Trophoblast cell (in vitro differentiated cells and primary cell): Measurements from ENCODE around the gene TRPV4. TPM values are rescaled to one million over a fixed set of nuclear protein-coding genes. Genes with fewer than 3 reads are reported as not detected.

Experiments
- DNase-seq, 2 donors: peaks; one replicate each; pipeline ENCODE4 v3.0.0-alpha.2; 2016
- H2AFZ ChIP-seq: 2 replicates; pipeline ENCODE4 v1.6.1; 2013; ENCODE audit warnings: low read length, moderate library complexity, mild to moderate bottlenecking; ENCODE audit not compliant: insufficient read depth, poor library complexity
- H2AK5ac ChIP-seq: 2 replicates; pipeline ENCODE4 v1.6.1; 2013; ENCODE audit warnings: mild to moderate bottlenecking, low read length
- H2BK120ac ChIP-seq: 2 replicates; pipeline ENCODE4 v1.6.1; 2013; ENCODE audit warnings: low read length, mild to moderate bottlenecking, moderate library complexity; ENCODE audit not compliant: insufficient read depth, poor library complexity
- H2BK12ac ChIP-seq: 2 replicates; pipeline ENCODE4 v1.6.1; 2013; ENCODE audit warnings: mild to moderate bottlenecking, low read length, moderate library complexity
- H2BK5ac ChIP-seq: 2 replicates; pipeline ENCODE4 v1.6.1; 2013; ENCODE audit warnings: low read length, low read depth, moderate library complexity, mild to moderate bottlenecking; ENCODE audit not compliant: poor library complexity
- H3K14ac ChIP-seq: 2 replicates; pipeline ENCODE4 v1.6.1; 2013; ENCODE audit warnings: mild to moderate bottlenecking, low read length
- H3K18ac ChIP-seq: 2 replicates; pipeline ENCODE4 v1.6.1; 2013; ENCODE audit warnings: mild to moderate bottlenecking, low read length
- H3K23ac ChIP-seq: 2 replicates; pipeline ENCODE4 v1.6.1; 2013; ENCODE audit warnings: low read length
- H3K27ac ChIP-seq: 2 replicates; pipeline ENCODE4 v1.5.1; 2013; ENCODE audit warnings: low read depth, mild to moderate bottlenecking, inconsistent platforms, low read length, moderate library complexity
- H3K27me3 ChIP-seq: 2 replicates; pipeline ENCODE4 v1.6.1; 2013; ENCODE audit warnings: inconsistent platforms, mild to moderate bottlenecking, low read length, moderate library complexity; ENCODE audit not compliant: insufficient read depth
- H3K36me3 ChIP-seq, 2 experiments: 1 replicate in 1 of 2; 2 replicates in 1 of 2; pipeline ENCODE4 v1.6.1; 2013; ENCODE audit warnings: low read length in 2 of 2, mild to moderate bottlenecking in 2 of 2, moderate library complexity in 1 of 2; ENCODE audit not compliant: insufficient read depth in 2 of 2, control insufficient read depth in 1 of 2
- H3K4ac ChIP-seq: 2 replicates; pipeline ENCODE4 v1.6.1; 2013; ENCODE audit warnings: low read depth, mild to moderate bottlenecking, low read length, moderate library complexity
- H3K4me1 ChIP-seq, 2 experiments: 1 replicate in 1 of 2; 2 replicates in 1 of 2; pipeline ENCODE4 v1.6.1; 2013; ENCODE audit warnings: low read length in 2 of 2, mild to moderate bottlenecking in 2 of 2, moderate library complexity in 1 of 2; ENCODE audit not compliant: insufficient read depth in 2 of 2, control insufficient read depth in 1 of 2
- H3K4me2 ChIP-seq: 2 replicates; pipeline ENCODE4 v1.6.1; 2013; ENCODE audit warnings: inconsistent platforms, mild to moderate bottlenecking, low read length, moderate library complexity
- H3K4me3 ChIP-seq: 2 replicates; pipeline ENCODE4 v1.5.1; 2013; ENCODE audit warnings: mild to moderate bottlenecking, low read depth, low read length, inconsistent platforms
- H3K79me1 ChIP-seq: one replicate; pipeline ENCODE4 v1.6.1; 2013; ENCODE audit warnings: low read length
- H3K79me2 ChIP-seq: 2 replicates; pipeline ENCODE4 v1.6.1; 2013; ENCODE audit warnings: low read length, mild to moderate bottlenecking; ENCODE audit not compliant: control insufficient read depth, insufficient read depth, poor library complexity
- H3K9ac ChIP-seq: 2 replicates; pipeline ENCODE4 v1.6.1; 2013; ENCODE audit warnings: mild to moderate bottlenecking, low read length
- H3K9me3 ChIP-seq: 2 replicates; pipeline ENCODE4 v1.6.1; 2013; ENCODE audit warnings: low read depth, mild to moderate bottlenecking, control low read depth, inconsistent platforms, low read length; ENCODE audit not compliant: insufficient read depth
- H4K12ac ChIP-seq: 2 replicates; pipeline ENCODE4 v1.6.1; 2013; ENCODE audit warnings: low read depth, mild to moderate bottlenecking, low read length, moderate library complexity
- H4K8ac ChIP-seq: 2 replicates; pipeline ENCODE4 v1.6.1; 2013; ENCODE audit warnings: low read depth, mild to moderate bottlenecking, low read length, moderate library complexity
- H4K91ac ChIP-seq: one replicate; pipeline ENCODE4 v1.6.1; 2013; ENCODE audit warnings: low read depth, mild to moderate bottlenecking, low read length, moderate library complexity
- WGBS: extraction: QIAGEN DNeasy Blood & Tissue Kit; methylation state at CpG from one replicate; pipeline ENCODE4 v1.1.7; 2013; ENCODE audit warnings: missing lambda C conversion rate; ENCODE audit not compliant: insufficient read length, insufficient coverage; ENCODE audit errors: extremely low coverage; 5-methylcytosine and 5-hydroxymethylcytosine counted together
- polyA plus RNA-seq: library from polyadenylated mRNA; stranded (reverse); fragments of 200-250 nt; gene quantifications from 2 replicates; pipeline ENCODE4 v1.2.3, GENCODE V29; 2013

TRPV4 gene
- 4.6 TPM in 2 replicates for polyA plus RNA-seq

DNA sequence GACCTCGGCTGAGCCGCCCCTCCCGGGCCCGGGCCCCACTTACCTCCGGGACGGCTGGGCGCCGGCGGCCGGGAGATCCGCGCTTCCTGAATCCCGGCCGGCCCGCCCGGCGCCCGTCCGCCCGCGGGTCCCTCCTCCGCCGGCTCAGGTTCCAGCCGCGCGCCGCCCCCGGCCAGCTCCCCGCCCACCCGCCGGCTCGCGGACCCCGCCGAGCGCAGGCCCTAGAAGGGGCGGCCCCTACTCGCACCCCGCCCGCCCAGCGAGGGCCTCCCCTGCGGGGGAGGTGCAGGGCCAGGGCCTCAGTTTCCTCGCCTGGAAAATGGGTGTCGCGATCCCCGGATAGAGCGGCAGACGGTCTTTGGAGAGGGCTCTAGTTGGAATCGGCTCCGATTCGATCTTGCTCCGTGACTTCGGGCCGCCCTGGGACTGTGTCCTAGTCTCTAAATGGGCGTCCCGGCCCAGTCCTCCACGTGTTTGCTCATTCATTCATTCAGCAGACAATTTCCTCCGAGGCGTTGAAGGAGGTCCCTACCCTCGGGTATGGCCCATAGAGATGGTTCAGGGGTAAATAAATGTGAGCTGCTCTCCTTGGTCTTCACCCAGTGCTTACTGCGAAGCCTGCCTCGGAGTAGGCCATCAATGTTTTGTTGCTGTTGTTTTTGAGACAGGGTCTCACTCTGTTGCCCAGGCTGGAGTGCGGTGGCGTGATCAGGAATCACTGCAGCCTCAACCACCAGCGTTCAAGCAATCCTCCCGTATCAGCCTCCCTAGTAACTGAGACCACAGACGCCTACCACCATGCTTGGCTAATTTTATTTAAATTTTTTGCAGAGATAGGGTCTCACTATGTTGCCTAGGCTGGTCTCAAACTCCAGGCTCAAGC, at the start of gene TRPV4:
TRPV4 (minus strand) TSS at position 92 of the 883 bp plus-strand sequence. CDS start 18,602 bp downstream, outside the sequence.
- peaks cover 4 to 11% of the 10 kb centered on the region in 2 experiments for H3K4me1 ChIP-seq
- peaks cover 5% of the 10 kb centered on the region for H3K79me1 ChIP-seq
- peak within 1 kb of the TSS; percentile 47 for H2BK120ac ChIP-seq
- peak within 1 kb of the TSS; percentile 40 for H2BK12ac ChIP-seq
- DNase-seq: peak; percentile 22 to 54
- peak within 1 kb of the TSS; percentile 49 for H3K9ac ChIP-seq
- H3K14ac ChIP-seq: peak within 1 kb of the TSS; percentile 72
- H3K18ac ChIP-seq: peak within 1 kb of the TSS; percentile 85
- H3K4me3 ChIP-seq: peak within 1 kb of the TSS; percentile 75
- peak within 1 kb of the TSS; percentile 77 for H3K4me2 ChIP-seq
- H3K27me3 ChIP-seq: no peaks in the 10 kb centered on the region
- H3K36me3 ChIP-seq: no peaks in the 10 kb centered on the region
- peak within 1 kb of the TSS; percentile 78 for H4K8ac ChIP-seq
- peak within 1 kb of the TSS; percentile 61 for H3K4ac ChIP-seq
- WGBS: no CpG with 5 or more reads among the region's 67 CpGs
- H4K12ac ChIP-seq: peak within 1 kb of the TSS; percentile 48
- no peak within 1 kb of the TSS for H3K27ac ChIP-seq
- no peak within 1 kb of the TSS for H2BK5ac ChIP-seq
- peak within 1 kb of the TSS; percentile 20 for H2AFZ ChIP-seq
- no peak within 1 kb of the TSS for H3K23ac ChIP-seq
- peak within 1 kb of the TSS; percentile 77 for H4K91ac ChIP-seq
- H2AK5ac ChIP-seq: peak within 1 kb of the TSS; percentile 35
- H3K9me3 ChIP-seq: no peaks in the 10 kb centered on the region
- H3K79me2 ChIP-seq: peaks cover 4% of the 10 kb centered on the region

DNA sequence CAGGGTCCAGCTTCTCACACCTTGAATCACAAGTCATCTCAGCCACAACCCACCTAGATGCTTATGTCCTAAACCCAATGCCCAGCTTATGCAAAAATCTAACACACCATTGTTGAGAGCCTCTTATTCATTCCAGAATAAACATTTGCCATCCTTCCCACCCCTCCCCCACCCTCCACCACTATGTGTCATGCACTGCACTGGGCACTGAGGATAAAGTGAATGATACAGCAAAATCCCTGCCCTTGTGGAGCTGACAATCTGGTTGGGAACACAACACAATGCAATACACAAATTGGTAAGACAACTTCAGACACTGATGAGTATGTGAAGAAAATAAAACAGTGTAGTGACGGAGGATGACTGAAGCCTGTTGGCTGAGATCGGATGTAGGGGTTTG, 48.6 kb upstream of the TRPV4 start:
- Histone ChIP-seq H3K4me2 (no peak overlapping the region), H2AK5ac (no peak overlapping the region), H4K8ac (no peak overlapping the region), H4K12ac (no peak overlapping the region), H2BK5ac (no peak overlapping the region), H3K9me3 (no peaks in the 10 kb centered on the region), H3K79me2 (peaks cover 3% of the 10 kb centered on the region), H3K27me3 (no peaks in the 10 kb centered on the region), H3K79me1 (peaks cover 5% of the 10 kb centered on the region), H2BK120ac (no peak overlapping the region), H2BK12ac (no peak overlapping the region), H3K18ac (no peak overlapping the region), H3K23ac (no peak overlapping the region), H3K9ac (no peak overlapping the region), H2AFZ (no peak overlapping the region), H3K4ac (no peak overlapping the region), H4K91ac (no peak overlapping the region), H3K4me3 (no peak overlapping the region), H3K14ac (no peak overlapping the region), H3K4me1 (peaks cover 14 to 15% of the 10 kb centered on the region in 2 experiments), H3K36me3 (no peaks in the 10 kb centered on the region), H3K27ac (no peak overlapping the region)
- DNase-seq: no peak
- no CpG with 5 or more reads among the region's 2 CpGs for WGBS

DNA sequence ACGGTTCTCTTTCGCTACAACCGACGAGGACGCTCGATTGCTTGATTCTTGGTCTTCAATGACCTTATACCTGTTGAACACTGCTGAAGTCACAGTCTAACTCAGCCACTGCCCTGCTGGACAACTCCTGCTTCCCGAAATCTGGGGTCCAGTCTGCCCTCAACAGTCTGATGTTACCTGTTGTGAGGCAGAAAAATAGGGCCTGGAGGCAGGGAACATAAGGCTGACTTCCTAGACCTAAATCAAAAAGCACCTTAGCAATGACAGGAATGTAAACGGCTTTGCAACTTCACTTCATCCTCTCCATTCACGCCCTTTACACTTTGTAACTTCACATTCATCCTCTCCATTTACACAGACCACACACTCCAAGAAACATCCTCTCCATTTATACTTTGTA, 47.7 kb upstream of the TRPV4 start:
- H3K79me1 ChIP-seq: peaks cover 5% of the 10 kb centered on the region
- H4K91ac ChIP-seq: no peak overlapping the region
- H4K8ac ChIP-seq: peak overlapping the region; percentile 7
- H3K4me2 ChIP-seq: peak overlapping the region; percentile 85
- peak overlapping the region; percentile 37 for H3K9ac ChIP-seq
- H3K79me2 ChIP-seq: peaks cover 3% of the 10 kb centered on the region
- no peak overlapping the region for H3K4ac ChIP-seq
- H2AFZ ChIP-seq: peak overlapping the region; percentile 91
- no peak overlapping the region for H3K27ac ChIP-seq
- H3K18ac ChIP-seq: peak overlapping the region; percentile 22
- no peak overlapping the region for H3K23ac ChIP-seq
- WGBS: no CpG with 5 or more reads among the region's 9 CpGs
- H3K4me3 ChIP-seq: peak overlapping the region; percentile 74
- H3K14ac ChIP-seq: peak overlapping the region; percentile 55
- H3K4me1 ChIP-seq: peaks cover 14 to 15% of the 10 kb centered on the region in 2 experiments
- peak; percentile 51 to 64 for DNase-seq
- peak overlapping the region; percentile 80 for H4K12ac ChIP-seq
- H3K9me3 ChIP-seq: no peaks in the 10 kb centered on the region
- no peak overlapping the region for H2BK5ac ChIP-seq
- no peak overlapping the region for H2BK120ac ChIP-seq
- no peak overlapping the region for H2BK12ac ChIP-seq
- no peaks in the 10 kb centered on the region for H3K36me3 ChIP-seq
- no peak overlapping the region for H2AK5ac ChIP-seq
- H3K27me3 ChIP-seq: no peaks in the 10 kb centered on the region

DNA sequence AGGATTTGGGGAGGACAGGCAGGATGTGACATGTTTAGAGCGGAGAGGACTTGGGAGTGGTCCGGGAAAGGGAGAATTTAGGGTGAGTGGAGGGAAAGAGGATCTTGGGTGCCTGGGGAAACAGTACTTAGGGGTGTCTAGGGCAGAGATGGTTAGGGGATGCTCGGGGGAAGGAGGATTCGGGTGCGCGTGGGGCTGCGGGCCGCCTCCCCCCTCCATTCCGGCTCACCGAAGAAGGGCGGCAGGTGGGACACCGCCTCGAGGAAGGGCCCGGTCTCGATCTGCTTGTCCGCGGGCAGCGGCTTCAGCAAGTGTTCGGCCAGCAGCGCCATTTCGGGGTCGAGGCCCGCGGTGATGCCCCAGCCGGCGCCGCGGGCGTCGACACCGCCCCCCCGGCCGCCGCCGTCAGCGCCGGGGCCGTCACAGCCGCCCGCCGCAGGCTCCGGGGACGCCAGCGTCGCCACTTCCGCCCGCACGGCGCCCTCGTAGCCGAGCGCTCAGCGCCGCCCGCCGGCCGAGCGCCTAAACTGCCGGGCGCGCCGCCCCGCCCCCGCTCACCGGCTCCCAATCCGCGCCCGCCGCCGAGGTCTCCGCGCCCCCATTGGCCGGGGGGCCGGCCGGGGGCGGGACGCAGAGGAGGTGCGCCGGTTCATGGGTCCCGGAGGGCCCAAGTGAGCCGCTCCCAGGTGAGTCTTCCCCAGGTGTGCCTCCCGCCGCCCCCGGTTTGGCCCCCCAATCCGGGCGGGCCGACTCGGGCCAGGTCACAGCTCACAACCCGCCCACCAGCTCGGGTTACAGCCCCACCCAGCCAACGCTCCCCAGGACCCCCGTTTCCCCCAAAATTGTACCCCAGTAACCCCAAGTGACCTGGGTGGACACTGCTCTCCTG, 47.1 kb upstream of the TRPV4 start, which contains the start of gene GLTP:
GLTP (minus strand) TSS at position 499 of the 889 bp plus-strand sequence; CDS start at position 332, 167 bp downstream.
- H2AK5ac ChIP-seq: peak within 1 kb of the TSS; percentile 50
- no peaks in the 10 kb centered on the region for H3K27me3 ChIP-seq
- peaks cover 5% of the 10 kb centered on the region for H3K79me1 ChIP-seq
- DNase-seq: peak; percentile 92 to 97
- H2BK12ac ChIP-seq: peak within 1 kb of the TSS; percentile 68
- WGBS: no CpG with 5 or more reads among the region's 92 CpGs
- H3K9ac ChIP-seq: peak within 1 kb of the TSS; percentile 86
- peak within 1 kb of the TSS; percentile 65 for H3K4ac ChIP-seq
- no peak within 1 kb of the TSS for H3K23ac ChIP-seq
- H3K36me3 ChIP-seq: no peaks in the 10 kb centered on the region
- H2AFZ ChIP-seq: peak within 1 kb of the TSS; percentile 91
- no peaks in the 10 kb centered on the region for H3K9me3 ChIP-seq
- peak within 1 kb of the TSS; percentile 92 for H4K12ac ChIP-seq
- peak within 1 kb of the TSS; percentile 3 for H2BK5ac ChIP-seq
- peak within 1 kb of the TSS; percentile 83 for H3K18ac ChIP-seq
- peaks cover 3% of the 10 kb centered on the region for H3K79me2 ChIP-seq
- peak within 1 kb of the TSS; percentile 85 for H3K4me2 ChIP-seq
- peak within 1 kb of the TSS; percentile 86 for H3K4me3 ChIP-seq
- peak within 1 kb of the TSS; percentile 90 for H2BK120ac ChIP-seq
- peak within 1 kb of the TSS; percentile 87 for H4K91ac ChIP-seq
- H3K27ac ChIP-seq: no peak within 1 kb of the TSS
- H3K4me1 ChIP-seq: peaks cover 14 to 16% of the 10 kb centered on the region in 2 experiments
- peak within 1 kb of the TSS; percentile 94 for H4K8ac ChIP-seq
- H3K14ac ChIP-seq: peak within 1 kb of the TSS; percentile 90
